HEK293 (cell line): ENCODE results near the gene PNMA8A.

Experiments
- CTCF ChIP-seq: fragments of 450-650 bp; formaldehyde crosslinking; IDR thresholded peaks from 2 replicates; pipeline ENCODE4 v1.5.1; 2016; ENCODE audit warnings: missing biosample characterization, missing genetic modification characterization
- PBX3 ChIP-seq: sonication (generic); formaldehyde crosslinking; IDR thresholded peaks from 2 replicates; pipeline ENCODE4 v1.8.1; 2022; ENCODE audit warnings: mild to moderate bottlenecking, moderate library complexity, missing genetic modification reagents
- ZIC2 ChIP-seq: fragments of 450-650 bp; formaldehyde crosslinking; IDR thresholded peaks from 2 replicates; pipeline ENCODE4 v1.5.1; 2016; ENCODE audit warnings: missing biosample characterization, missing genetic modification characterization
- ZNF510 ChIP-seq: fragments of 450-650 bp; formaldehyde crosslinking; IDR thresholded peaks from 2 replicates; pipeline ENCODE4 v1.5.1; 2018; ENCODE audit warnings: mild to moderate bottlenecking, missing genetic modification characterization, missing biosample characterization; ENCODE audit not compliant: insufficient replicate concordance
- ZNF704 ChIP-seq: fragments of 450-650 bp; formaldehyde crosslinking; IDR thresholded peaks from 2 replicates; pipeline ENCODE4 v1.5.1; 2016; ENCODE audit warnings: missing biosample characterization, missing genetic modification characterization
- ZNF777 ChIP-seq: fragments of 450-650 bp; formaldehyde crosslinking; IDR thresholded peaks from 2 replicates; pipeline ENCODE4 v1.5.1; 2017; ENCODE audit warnings: missing biosample characterization, missing genetic modification characterization, borderline replicate concordance

GRCh38 chr19:46520616-46521015, 49.3 kb upstream of the PNMA8A start:
- TF ChIP-seq ZIC2 (no peak), CTCF (no peak), ZNF777 (no peak), ZNF510 (tag by site-specific recombination) (no peak), ZNF704 (no peak), PBX3 (CRISPR knock-in tag) (no peak)
